ENCODE measurements around the gene PLCH1. TPM values are rescaled to one million over a fixed set of nuclear protein-coding genes. Genes with fewer than 3 reads are reported as not detected.

The PLCH1 gene
- total RNA-seq, 2 donors from 2014 or later = 12.0 to 12.4 TPM

DNA sequence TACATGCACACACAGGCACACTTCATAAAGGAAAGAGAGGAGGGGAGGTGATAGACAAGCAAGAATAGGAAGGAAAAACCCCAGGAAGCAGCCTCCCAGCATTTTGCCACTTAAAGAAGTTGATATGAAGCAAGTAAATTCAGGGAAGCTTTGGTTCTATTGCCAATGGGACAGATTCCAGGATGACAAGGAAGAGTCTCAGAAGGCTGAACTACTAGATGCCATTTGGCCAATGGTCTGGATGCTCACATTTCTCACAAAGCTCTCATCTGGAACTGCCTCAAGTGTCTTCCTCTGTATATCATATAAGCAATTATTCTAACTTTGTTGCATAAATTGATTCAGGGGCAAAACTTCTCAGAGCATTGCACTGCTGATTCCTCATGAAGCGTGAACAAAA, 372.6 kb downstream of the PLCH1 start:
- H3K27me3 ChIP-seq (ENCODE audit: control insufficient read depth, insufficient read depth, low read length, poor library complexity, severe bottlenecking) = no peaks in the 10 kb centered on the region
- H3K9me3 Mint-ChIP-seq = no peaks in the 10 kb centered on the region
- H3K9me3 ChIP-seq (ENCODE audit: control insufficient read depth, low read length) = no peaks in the 10 kb centered on the region
- no peaks in the 10 kb centered on the region for H3K27me3 Mint-ChIP-seq (ENCODE audit: insufficient read depth)
- no peak overlapping the region for H3K27ac ChIP-seq (ENCODE audit: low read depth, low read length)
- H3K36me3 ChIP-seq (ENCODE audit: control insufficient read depth, insufficient read depth, low read length) = no peaks in the 10 kb centered on the region
- no peak overlapping the region for H3K27ac Mint-ChIP-seq
- TF ChIP-seq, protein P1, sequence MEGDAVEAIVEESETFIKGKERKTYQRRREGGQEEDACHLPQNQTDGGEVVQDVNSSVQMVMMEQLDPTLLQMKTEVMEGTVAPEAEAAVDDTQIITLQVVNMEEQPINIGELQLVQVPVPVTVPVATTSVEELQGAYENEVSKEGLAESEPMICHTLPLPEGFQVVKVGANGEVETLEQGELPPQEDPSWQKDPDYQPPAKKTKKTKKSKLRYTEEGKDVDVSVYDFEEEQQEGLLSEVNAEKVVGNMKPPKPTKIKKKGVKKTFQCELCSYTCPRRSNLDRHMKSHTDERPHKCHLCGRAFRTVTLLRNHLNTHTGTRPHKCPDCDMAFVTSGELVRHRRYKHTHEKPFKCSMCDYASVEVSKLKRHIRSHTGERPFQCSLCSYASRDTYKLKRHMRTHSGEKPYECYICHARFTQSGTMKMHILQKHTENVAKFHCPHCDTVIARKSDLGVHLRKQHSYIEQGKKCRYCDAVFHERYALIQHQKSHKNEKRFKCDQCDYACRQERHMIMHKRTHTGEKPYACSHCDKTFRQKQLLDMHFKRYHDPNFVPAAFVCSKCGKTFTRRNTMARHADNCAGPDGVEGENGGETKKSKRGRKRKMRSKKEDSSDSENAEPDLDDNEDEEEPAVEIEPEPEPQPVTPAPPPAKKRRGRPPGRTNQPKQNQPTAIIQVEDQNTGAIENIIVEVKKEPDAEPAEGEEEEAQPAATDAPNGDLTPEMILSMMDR (conservative IDR thresholded peaks at IDR 0.05) = no peak
- WGBS, 2 experiments (ENCODE audit: insufficient coverage in 1 of 2, insufficient read length in 1 of 2) = 96 to 100% methylated on average over 1 of the region's 1 CpG
- no peak for DNase-seq
- no peaks in the 10 kb centered on the region for H3K4me1 ChIP-seq (ENCODE audit: control insufficient read depth, insufficient read depth, low read length)
- no peak overlapping the region for H3K4me3 Mint-ChIP-seq
- no peak overlapping the region for H3K9ac ChIP-seq (ENCODE audit: extremely low read depth, low read length, poor library complexity, severe bottlenecking)
- H3K36me3 Mint-ChIP-seq (ENCODE audit: low read depth) = no peaks in the 10 kb centered on the region
- H3K4me1 Mint-ChIP-seq = peaks cover 17% of the 10 kb centered on the region
- no peak overlapping the region for H3K4me3 ChIP-seq (ENCODE audit: low read length)

DNA sequence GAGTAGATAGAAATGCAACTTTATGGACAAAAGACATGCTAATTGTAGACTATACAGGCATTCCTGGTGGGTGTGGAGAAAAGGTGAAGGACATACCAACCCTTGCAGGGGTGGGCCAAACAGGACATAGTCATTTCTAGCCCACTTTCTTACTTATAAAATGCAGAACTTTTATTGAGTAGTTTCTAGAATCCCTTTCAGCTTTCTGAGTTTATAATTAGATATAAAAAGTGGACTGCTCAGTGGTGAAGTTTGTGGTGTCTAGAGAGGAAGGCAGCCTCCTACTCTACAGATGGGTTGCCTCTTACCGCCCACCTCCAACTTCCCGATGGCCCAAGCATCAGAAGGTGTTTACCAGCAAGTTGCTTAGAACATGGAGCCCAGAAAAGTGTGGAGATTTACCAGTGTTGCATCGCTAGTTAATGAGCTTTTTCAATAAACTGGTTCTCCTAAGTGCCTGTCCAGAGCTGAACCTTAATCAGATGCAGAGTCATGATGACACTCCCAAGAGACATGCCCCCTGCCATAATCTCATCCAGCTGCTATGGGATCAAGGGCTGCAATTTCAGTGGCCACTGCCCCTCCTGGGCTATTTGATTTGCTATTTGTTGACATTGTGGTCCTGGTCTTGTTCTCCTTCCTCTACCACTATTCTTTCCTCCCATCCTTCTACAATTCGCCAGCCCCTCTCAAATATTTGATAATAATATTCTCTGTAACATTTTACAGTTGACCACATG, 373.9 kb downstream of the PLCH1 start:
- Histone ChIP-seq H3K36me3 (ENCODE audit: control insufficient read depth, insufficient read depth, low read length) (no peaks in the 10 kb centered on the region), H3K9me3 (ENCODE audit: control insufficient read depth, low read length) (no peaks in the 10 kb centered on the region), H3K27me3 (ENCODE audit: control insufficient read depth, insufficient read depth, low read length, poor library complexity, severe bottlenecking) (no peaks in the 10 kb centered on the region), H3K4me3 (ENCODE audit: low read length) (no peak overlapping the region), H3K27ac (ENCODE audit: low read depth, low read length) (no peak overlapping the region), H3K9ac (ENCODE audit: extremely low read depth, low read length, poor library complexity, severe bottlenecking) (no peak overlapping the region), H3K4me1 (ENCODE audit: control insufficient read depth, insufficient read depth, low read length) (no peaks in the 10 kb centered on the region)
- Mint-ChIP-seq H3K9me3 (no peaks in the 10 kb centered on the region), H3K27ac (no peak overlapping the region), H3K4me3 (no peak overlapping the region), H3K27me3 (ENCODE audit: insufficient read depth) (no peaks in the 10 kb centered on the region), H3K4me1 (peaks cover 17% of the 10 kb centered on the region), H3K36me3 (ENCODE audit: low read depth) (no peaks in the 10 kb centered on the region)
- TF ChIP-seq, protein P1 (conservative IDR thresholded peaks at IDR 0.05) = no peak
- WGBS, 2 experiments (ENCODE audit: insufficient coverage in 1 of 2, insufficient read length in 1 of 2) = 90 to 95% methylated on average over 3 to 4 of the region's 4 CpGs
- no peak for DNase-seq

GRCh38 chr3:155370198-155370597, 374.7 kb downstream of the PLCH1 start:
- H3K4me1 ChIP-seq (ENCODE audit: control insufficient read depth, insufficient read depth, low read length) = no peaks in the 10 kb centered on the region
- Mint-ChIP-seq H3K27me3 (ENCODE audit: insufficient read depth) (no peaks in the 10 kb centered on the region), H3K9me3 (no peaks in the 10 kb centered on the region), H3K36me3 (ENCODE audit: low read depth) (no peaks in the 10 kb centered on the region), H3K27ac (no peak overlapping the region), H3K4me1 (peaks cover 17% of the 10 kb centered on the region), H3K4me3 (no peak overlapping the region)
- H3K36me3 ChIP-seq (ENCODE audit: control insufficient read depth, insufficient read depth, low read length) = no peaks in the 10 kb centered on the region
- TF ChIP-seq, protein P1 (conservative IDR thresholded peaks at IDR 0.05) = no peak
- H3K9ac ChIP-seq (ENCODE audit: extremely low read depth, low read length, poor library complexity, severe bottlenecking) = no peak overlapping the region
- H3K4me3 ChIP-seq (ENCODE audit: low read length) = no peak overlapping the region
- H3K27me3 ChIP-seq (ENCODE audit: control insufficient read depth, insufficient read depth, low read length, poor library complexity, severe bottlenecking) = no peaks in the 10 kb centered on the region
- peaks cover 5% of the 10 kb centered on the region for H3K9me3 ChIP-seq (ENCODE audit: control insufficient read depth, low read length)
- H3K27ac ChIP-seq (ENCODE audit: low read depth, low read length) = no peak overlapping the region
- no peak for DNase-seq
